ENCODE data around the gene ZNF511. TPM values are rescaled to one million over a fixed set of nuclear protein-coding genes. Genes with fewer than 3 reads are reported as not detected.

Gene ZNF511
- total RNA-seq, 2 experiments from 2014 or later, result 58.0 to 60.1 TPM

GRCh38 chr10:133355266-133355665 lies 46.6 kb downstream of the ZNF511 start:
- intact Hi-C loops (cut with micrococcal nuclease), result no loop called here
- POLR2A ChIA-PET, result interaction anchor here (0.9 to 3.7 kb wide), 2 partner anchors 23 to 35 kb away, joined by 3 to 20 read pairs; no protein-coding TSS in a partner anchor
- Mint-ChIP-seq H3K9me3 (no peaks in the 10 kb centered on the region), H3K4me3 (no peak overlapping the region), H3K4me1 (ENCODE audit: low read depth) (peaks cover 2% of the 10 kb centered on the region), H3K27me3 (no peaks in the 10 kb centered on the region), H3K36me3 (ENCODE audit: low read depth) (peaks cover 5% of the 10 kb centered on the region), H3K27ac (no peak overlapping the region)
- ATAC-seq (no peak), DNase-seq (no peak)
- TF ChIP-seq CTCF (IDR thresholded peaks at IDR 0.05), result no peak
- CTCF ChIA-PET, result interaction anchor here (1.9 kb wide), 1 partner anchor 26 kb away, joined by 7 read pairs; no protein-coding TSS in a partner anchor

DNA sequence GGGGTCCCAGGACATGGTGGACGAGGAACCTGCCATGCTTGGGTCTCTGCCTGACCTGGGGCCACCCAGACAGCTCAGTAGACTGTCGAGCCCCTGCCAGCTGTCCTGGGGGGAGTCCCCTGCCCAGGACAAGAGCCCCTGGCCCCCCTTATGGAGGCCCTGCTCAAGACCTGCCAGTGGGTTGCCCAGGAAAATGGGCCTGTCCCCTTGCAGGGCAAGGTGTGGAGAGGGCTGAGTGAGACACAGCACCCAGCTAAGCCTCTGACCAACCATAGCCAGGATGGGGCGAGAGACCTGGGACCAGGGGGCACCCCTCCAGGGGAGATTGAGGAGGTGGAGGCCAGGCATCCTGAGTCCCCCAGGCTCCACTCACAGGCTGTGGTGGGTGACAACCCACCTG lies 47.3 kb downstream of the ZNF511 start:
- POLR2A ChIA-PET, result interaction anchor here (0.9 to 3.7 kb wide), 3 partner anchors 9 to 34 kb away, joined by 3 to 20 read pairs (median 12); partner anchors contain the start of gene PRAP1
- ATAC-seq, result no peak
- TF ChIP-seq CTCF (IDR thresholded peaks at IDR 0.05), result no peak
- intact Hi-C loops (cut with micrococcal nuclease), result no loop called here
- Mint-ChIP-seq H3K36me3 (ENCODE audit: low read depth) (peaks cover 5% of the 10 kb centered on the region), H3K27me3 (no peaks in the 10 kb centered on the region), H3K9me3 (no peaks in the 10 kb centered on the region), H3K4me3 (peak overlapping the region; percentile 82), H3K27ac (no peak overlapping the region), H3K4me1 (ENCODE audit: low read depth) (peaks cover 2% of the 10 kb centered on the region)
- DNase-seq, result no peak
- CTCF ChIA-PET, result interaction anchor here (1.9 kb wide), 1 partner anchor 27 kb away, joined by 7 read pairs; no protein-coding TSS in a partner anchor

DNA sequence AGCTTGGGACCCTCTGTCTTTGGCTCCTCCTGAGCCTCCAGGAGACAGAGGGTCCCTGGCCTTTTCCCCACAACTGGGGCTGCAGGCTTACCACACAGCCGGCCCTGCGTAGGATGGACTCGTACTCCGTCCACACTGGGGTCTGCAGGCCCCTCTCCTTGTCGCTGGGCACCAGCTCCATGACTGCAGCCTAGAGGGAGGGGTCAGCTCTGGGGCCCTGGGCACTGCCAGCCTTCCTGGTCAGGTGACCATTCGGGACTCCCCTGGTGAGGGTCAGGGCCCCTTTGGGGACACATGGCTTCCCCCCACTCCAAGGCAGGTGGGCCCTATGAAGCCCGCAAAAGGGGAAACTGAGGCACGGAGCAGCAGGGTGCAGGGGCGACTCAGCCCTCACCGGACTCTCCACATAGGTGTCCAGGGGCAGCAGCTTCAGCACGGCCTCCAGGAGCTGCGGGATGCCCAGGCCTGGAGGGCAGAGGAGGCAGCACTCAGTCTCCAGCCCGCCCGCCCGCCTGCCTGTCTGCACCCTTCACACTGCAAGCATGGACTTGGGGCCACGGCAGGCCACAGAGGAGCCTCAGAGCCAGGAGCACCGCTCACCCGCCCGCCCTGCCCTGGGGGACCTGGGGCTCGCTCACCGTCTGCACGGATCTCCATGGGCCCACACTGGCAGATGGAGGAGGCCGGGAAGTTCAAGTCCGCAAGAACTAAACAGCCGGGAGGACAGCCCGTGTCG lies 48.0 kb downstream of the ZNF511 start:
- DNase-seq, result peak; percentile 23
- ATAC-seq, result no peak
- no peaks in the 10 kb centered on the region for H3K9me3 Mint-ChIP-seq
- ChIA-PET CTCF (interaction anchor here (1.3 to 2.6 kb wide), 3 partner anchors 21 to 27 kb away, joined by 3 to 11 read pairs (median 7); no protein-coding TSS in a partner anchor), POLR2A (interaction anchor here (1.3 to 3.7 kb wide), 5 partner anchors 9 to 34 kb away, joined by 3 to 20 read pairs (median 6); partner anchors contain the start of gene PRAP1)
- H3K27me3 Mint-ChIP-seq, result no peaks in the 10 kb centered on the region
- H3K4me1 Mint-ChIP-seq (ENCODE audit: low read depth), result peaks cover 8% of the 10 kb centered on the region
- H3K36me3 Mint-ChIP-seq (ENCODE audit: low read depth), result peaks cover 5% of the 10 kb centered on the region
- H3K27ac Mint-ChIP-seq, result peak overlapping the region; percentile 82
- intact Hi-C loops (cut with micrococcal nuclease), result no loop called here
- H3K4me3 Mint-ChIP-seq, result peak overlapping the region; percentile 82
- no peak for TF ChIP-seq CTCF (IDR thresholded peaks at IDR 0.05)

DNA sequence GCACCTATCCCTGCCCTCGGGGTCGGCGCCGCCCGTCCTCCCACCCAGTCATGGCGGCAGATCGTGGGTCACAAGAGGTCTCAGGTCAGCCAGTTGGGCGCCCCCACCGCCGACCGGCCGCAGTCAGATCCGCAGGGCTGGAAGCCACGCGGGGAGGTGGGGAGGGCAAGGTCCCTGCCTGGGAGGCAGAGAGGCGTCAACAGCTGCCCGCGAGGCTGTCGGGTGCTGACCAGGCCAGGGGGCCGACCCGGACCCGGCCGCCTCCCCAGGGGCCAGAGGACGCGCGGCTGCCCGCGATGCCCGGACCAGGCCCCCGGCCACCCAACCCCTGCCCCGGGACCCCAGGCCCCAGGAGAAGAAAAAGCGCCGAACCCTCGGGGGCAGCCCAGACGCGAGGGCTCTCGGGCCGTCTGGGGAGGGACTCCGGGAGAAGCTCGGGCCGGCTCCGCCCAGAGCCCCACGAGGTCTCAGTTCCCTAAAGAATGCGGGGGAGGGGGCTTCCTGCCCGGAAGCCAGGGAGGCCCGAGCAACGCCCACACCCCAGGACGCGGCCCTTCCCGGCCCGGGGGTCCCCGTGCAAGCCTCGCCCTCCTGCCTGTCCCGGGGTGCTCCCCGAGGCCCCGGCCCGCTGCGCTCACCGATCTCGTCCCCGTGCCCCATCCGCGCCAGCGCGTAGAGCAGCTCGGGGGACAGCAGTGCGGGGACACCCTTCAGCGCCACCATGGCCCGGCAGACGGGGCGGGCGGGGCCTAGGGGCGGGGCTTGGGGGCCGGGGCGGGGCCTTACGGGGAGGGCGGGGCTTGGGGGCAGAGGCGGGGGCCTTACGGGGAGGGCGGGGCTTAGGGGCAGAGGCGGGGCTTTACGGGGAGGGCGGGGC lies 48.8 kb downstream of the ZNF511 start, which contains the start of gene FUOM:
Gene FUOM (minus strand): TSS at position 735 of the 877 bp plus-strand sequence. CDS start 12 bp downstream, at position 723.
- intact Hi-C loops (cut with micrococcal nuclease), result no loop called here
- Mint-ChIP-seq H3K9me3 (no peaks in the 10 kb centered on the region), H3K4me3 (peak within 1 kb of the TSS; percentile 82), H3K27me3 (no peaks in the 10 kb centered on the region), H3K27ac (peak within 1 kb of the TSS; percentile 82), H3K36me3 (ENCODE audit: low read depth) (peaks cover 10% of the 10 kb centered on the region), H3K4me1 (ENCODE audit: low read depth) (peaks cover 14% of the 10 kb centered on the region)
- no peak for TF ChIP-seq CTCF (IDR thresholded peaks at IDR 0.05)
- ATAC-seq (peak; percentile 91), DNase-seq (peak; percentile 84)
- ChIA-PET POLR2A (interaction anchor here (0.7 to 3.7 kb wide), 7 partner anchors 10 to 910 kb away, joined by 3 to 20 read pairs (median 5); partner anchors contain the start of gene PRAP1), CTCF (interaction anchor here (1.0 to 2.6 kb wide), 3 partner anchors 22 to 33 kb away, joined by 3 to 11 read pairs (median 3); no protein-coding TSS in a partner anchor)

Measured in activated CD8-positive, alpha-beta T cell treated with anti-CD3 and anti-CD28 coated beads for 36 hours (primary cell).